ENCODE data around the gene CHPF. TPM values are rescaled to one million over a fixed set of nuclear protein-coding genes. Genes with fewer than 3 reads are reported as not detected.

The CHPF gene
- total RNA-seq, 1 donor from 2014 or later = 151 TPM

GRCh38 chr2:219516888-219517287 lies 26.7 kb downstream of the CHPF start:
- Histone ChIP-seq H3K4me3 (ENCODE audit: insufficient read depth, low read depth, low read length) (no peak overlapping the region), H3K27ac (ENCODE audit: low read depth, low read length) (no peak overlapping the region), H3K36me3 (ENCODE audit: insufficient read depth, low read length) (no peaks in the 10 kb centered on the region), H3K27me3 (ENCODE audit: insufficient read depth, low read length) (peaks cover 30% of the 10 kb centered on the region), H3K4me1 (ENCODE audit: insufficient read depth, low read length) (peaks cover 19% of the 10 kb centered on the region), H3K9ac (ENCODE audit: low read length) (no peak overlapping the region), H2AFZ (ENCODE audit: low read depth, low read length) (no peak overlapping the region), H3K4me2 (ENCODE audit: low read length) (no peak overlapping the region), H4K20me1 (ENCODE audit: insufficient read depth, low read length) (no peaks in the 10 kb centered on the region), H3K9me3 (ENCODE audit: insufficient read depth, low read depth, low read length) (no peaks in the 10 kb centered on the region), H3K79me2 (ENCODE audit: insufficient read depth, low read length) (no peaks in the 10 kb centered on the region)
- Mint-ChIP-seq H3K4me3 (ENCODE audit: unreplicated experiment) (no peak overlapping the region), H3K4me1 (ENCODE audit: low read depth, unreplicated experiment) (peaks cover 37% of the 10 kb centered on the region), H3K27ac (ENCODE audit: unreplicated experiment) (no peak overlapping the region), H3K27me3 (ENCODE audit: low read depth, unreplicated experiment) (peaks cover 45% of the 10 kb centered on the region), H3K9me3 (ENCODE audit: unreplicated experiment) (no peaks in the 10 kb centered on the region), H3K36me3 (ENCODE audit: low read depth, unreplicated experiment) (no peaks in the 10 kb centered on the region)
- DNase-seq (ENCODE audit: low read depth) (no peak), FAIRE-seq (no peak)
- TF ChIP-seq EZH2 (IDR thresholded peaks at IDR 0.05; ENCODE audit: insufficient read depth, low read length) = no peak
- TF ChIP-seq CTCF (IDR thresholded peaks at IDR 0.05; ENCODE audit: insufficient read depth, low read depth, low read length) = no peak

- no peak overlapping the region for H3K9ac ChIP-seq (ENCODE audit: low read length)
- H3K9me3 ChIP-seq (ENCODE audit: insufficient read depth, low read depth, low read length) = no peaks in the 10 kb centered on the region
- H3K4me1 Mint-ChIP-seq (ENCODE audit: low read depth, unreplicated experiment) = peaks cover 29% of the 10 kb centered on the region
- H3K4me3 ChIP-seq (ENCODE audit: insufficient read depth, low read depth, low read length) = no peak overlapping the region
- H4K20me1 ChIP-seq (ENCODE audit: insufficient read depth, low read length) = no peaks in the 10 kb centered on the region
- no peaks in the 10 kb centered on the region for H3K36me3 ChIP-seq (ENCODE audit: insufficient read depth, low read length)
- H3K9me3 Mint-ChIP-seq (ENCODE audit: unreplicated experiment) = no peaks in the 10 kb centered on the region
- no peak overlapping the region for H3K4me3 Mint-ChIP-seq (ENCODE audit: unreplicated experiment)
- no peak overlapping the region for H3K27ac Mint-ChIP-seq (ENCODE audit: unreplicated experiment)
- no peaks in the 10 kb centered on the region for H3K36me3 Mint-ChIP-seq (ENCODE audit: low read depth, unreplicated experiment)
- H3K27me3 ChIP-seq (ENCODE audit: insufficient read depth, low read length) = peaks cover 31% of the 10 kb centered on the region
- TF ChIP-seq EZH2 (IDR thresholded peaks at IDR 0.05; ENCODE audit: insufficient read depth, low read length) (no peak), CTCF (IDR thresholded peaks at IDR 0.05; ENCODE audit: insufficient read depth, low read depth, low read length) (no peak)
- FAIRE-seq (no peak), DNase-seq (ENCODE audit: low read depth) (no peak)
- H2AFZ ChIP-seq (ENCODE audit: low read depth, low read length) = no peak overlapping the region
- no peak overlapping the region for H3K27ac ChIP-seq (ENCODE audit: low read depth, low read length)
- no peaks in the 10 kb centered on the region for H3K79me2 ChIP-seq (ENCODE audit: insufficient read depth, low read length)
- H3K27me3 Mint-ChIP-seq (ENCODE audit: low read depth, unreplicated experiment) = peaks cover 45% of the 10 kb centered on the region
- no peak overlapping the region for H3K4me2 ChIP-seq (ENCODE audit: low read length)
- H3K4me1 ChIP-seq (ENCODE audit: insufficient read depth, low read length) = peaks cover 11% of the 10 kb centered on the region
Observed at GRCh38 chr2:219515874-219516629, 27.6 kb downstream of the CHPF start.

- Mint-ChIP-seq H3K27ac (ENCODE audit: unreplicated experiment) (no peak overlapping the region), H3K4me1 (ENCODE audit: low read depth, unreplicated experiment) (peaks cover 27% of the 10 kb centered on the region), H3K36me3 (ENCODE audit: low read depth, unreplicated experiment) (no peaks in the 10 kb centered on the region), H3K9me3 (ENCODE audit: unreplicated experiment) (no peaks in the 10 kb centered on the region), H3K27me3 (ENCODE audit: low read depth, unreplicated experiment) (peaks cover 47% of the 10 kb centered on the region), H3K4me3 (ENCODE audit: unreplicated experiment) (no peak overlapping the region)
- H3K4me1 ChIP-seq (ENCODE audit: insufficient read depth, low read length) = peaks cover 11% of the 10 kb centered on the region
- H3K4me3 ChIP-seq (ENCODE audit: insufficient read depth, low read depth, low read length) = no peak overlapping the region
- no peaks in the 10 kb centered on the region for H3K79me2 ChIP-seq (ENCODE audit: insufficient read depth, low read length)
- H4K20me1 ChIP-seq (ENCODE audit: insufficient read depth, low read length) = no peaks in the 10 kb centered on the region
- no peak for DNase-seq (ENCODE audit: low read depth)
- no peaks in the 10 kb centered on the region for H3K9me3 ChIP-seq (ENCODE audit: insufficient read depth, low read depth, low read length)
- H3K9ac ChIP-seq (ENCODE audit: low read length) = no peak overlapping the region
- FAIRE-seq = no peak
- no peaks in the 10 kb centered on the region for H3K36me3 ChIP-seq (ENCODE audit: insufficient read depth, low read length)
- H2AFZ ChIP-seq (ENCODE audit: low read depth, low read length) = no peak overlapping the region
- H3K4me2 ChIP-seq (ENCODE audit: low read length) = no peak overlapping the region
- TF ChIP-seq CTCF (IDR thresholded peaks at IDR 0.05; ENCODE audit: insufficient read depth, low read depth, low read length) (no peak), EZH2 (IDR thresholded peaks at IDR 0.05; ENCODE audit: insufficient read depth, low read length) (no peak)
- no peak overlapping the region for H3K27ac ChIP-seq (ENCODE audit: low read depth, low read length)
- H3K27me3 ChIP-seq (ENCODE audit: insufficient read depth, low read length) = peaks cover 34% of the 10 kb centered on the region
Observed at GRCh38 chr2:219514836-219515235, 28.8 kb downstream of the CHPF start.

Measured in astrocyte (in vitro differentiated cells and primary cell).